GM18861 (cell line): ENCODE data around the gene HHIP.

ENCODE experiments used
- ATAC-seq: cut with Tn5 transposase; IDR thresholded peaks from one replicate; pipeline ENCODE4 v1.9.1; 2021; ENCODE audit not compliant: unreplicated experiment

The HHIP gene

GRCh38 chr4:144701683-144702233, 55.8 kb downstream of the HHIP start:
- no peak for ATAC-seq

DNA sequence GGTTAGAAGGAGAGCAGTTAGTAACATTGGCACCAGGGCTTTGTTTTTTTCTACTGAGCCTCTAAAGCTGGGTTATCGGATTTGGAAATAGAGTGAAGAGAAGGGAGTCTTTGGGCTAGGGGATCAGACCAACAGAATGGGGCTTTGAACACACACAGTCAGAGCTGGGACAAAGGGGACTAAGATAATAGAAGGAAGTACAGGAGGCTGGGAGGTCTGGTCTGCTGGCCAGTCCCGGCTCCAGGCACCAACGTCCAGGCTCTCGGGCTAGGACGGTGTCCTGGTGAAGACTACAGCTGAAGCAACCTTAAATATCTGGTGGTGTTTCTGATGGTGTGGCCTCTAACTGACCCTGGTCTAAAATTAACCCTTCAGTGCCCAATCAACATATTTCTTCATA, 57.5 kb downstream of the HHIP start:
- ATAC-seq = no peak

GRCh38 chr4:144705601-144706590, 59.9 kb downstream of the HHIP start:
- ATAC-seq = no peak

GRCh38 chr4:144709159-144709558, 63.2 kb downstream of the HHIP start:
- ATAC-seq = no peak

- ATAC-seq = no peak
Measured at GRCh38 chr4:144709793-144710525, 64.0 kb downstream of the HHIP start.

DNA sequence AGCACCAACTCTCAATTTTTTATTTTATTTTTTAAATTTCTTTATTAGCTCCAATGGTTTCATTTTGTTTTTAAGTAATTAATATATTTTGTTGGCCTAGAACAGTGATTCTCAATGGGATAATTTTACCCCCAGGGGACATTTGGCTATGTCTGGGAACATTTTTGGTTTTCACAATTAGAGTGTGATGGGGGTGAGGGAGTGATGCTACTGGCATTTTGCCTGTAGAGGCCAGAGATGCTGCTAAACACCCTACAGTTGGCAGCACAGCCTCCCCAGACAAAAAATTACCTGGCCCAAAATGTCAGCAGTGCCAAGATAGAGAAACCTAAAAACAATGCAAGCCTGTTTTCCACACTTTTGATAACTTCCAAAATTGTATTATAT, 64.6 kb downstream of the HHIP start:
- no peak for ATAC-seq

- no peak for ATAC-seq
Measured at GRCh38 chr4:144711700-144712456, 65.9 kb downstream of the HHIP start.

DNA sequence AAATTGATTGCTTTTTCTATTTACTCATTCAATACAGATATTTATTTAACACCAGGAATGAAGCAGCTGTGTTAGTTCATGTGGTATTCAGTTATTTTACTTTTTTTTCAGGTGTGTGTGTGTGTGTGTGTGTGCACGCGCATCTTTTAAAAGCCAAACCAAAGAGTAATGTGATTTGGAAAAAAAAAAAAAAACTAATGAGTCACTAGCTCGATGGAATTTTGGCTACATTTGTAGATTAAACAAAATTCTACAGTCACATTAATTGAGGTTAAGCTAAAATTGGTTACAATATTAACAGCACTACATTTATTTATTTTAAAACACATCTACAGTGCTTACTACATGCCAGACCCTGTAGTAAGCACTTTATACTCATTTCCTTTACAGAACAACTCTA, 66.8 kb downstream of the HHIP start:
- ATAC-seq = no peak

GRCh38 chr4:144714166-144714565, 68.2 kb downstream of the HHIP start:
- no peak for ATAC-seq

- ATAC-seq = no peak
Measured at GRCh38 chr4:144715230-144715629, 69.3 kb downstream of the HHIP start.

DNA sequence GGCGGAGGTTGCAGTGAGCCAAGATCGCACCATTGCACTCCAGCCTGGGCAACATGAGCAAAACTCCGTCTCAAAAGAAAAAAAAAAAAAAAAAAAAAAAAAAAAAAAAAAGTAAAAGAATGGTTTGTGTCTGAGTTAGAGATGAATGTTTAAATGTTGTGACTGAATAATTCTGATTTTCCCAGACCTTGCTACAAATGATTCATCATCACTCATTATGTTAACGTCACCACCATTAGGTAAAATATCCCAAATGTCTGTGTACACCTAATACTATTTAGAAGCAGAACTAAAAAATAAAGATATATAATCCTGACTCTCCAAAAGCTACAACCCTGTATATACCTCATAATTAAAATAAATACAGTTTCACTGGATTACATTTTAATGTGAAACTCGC, 70.8 kb downstream of the HHIP start:
- ATAC-seq = no peak

DNA sequence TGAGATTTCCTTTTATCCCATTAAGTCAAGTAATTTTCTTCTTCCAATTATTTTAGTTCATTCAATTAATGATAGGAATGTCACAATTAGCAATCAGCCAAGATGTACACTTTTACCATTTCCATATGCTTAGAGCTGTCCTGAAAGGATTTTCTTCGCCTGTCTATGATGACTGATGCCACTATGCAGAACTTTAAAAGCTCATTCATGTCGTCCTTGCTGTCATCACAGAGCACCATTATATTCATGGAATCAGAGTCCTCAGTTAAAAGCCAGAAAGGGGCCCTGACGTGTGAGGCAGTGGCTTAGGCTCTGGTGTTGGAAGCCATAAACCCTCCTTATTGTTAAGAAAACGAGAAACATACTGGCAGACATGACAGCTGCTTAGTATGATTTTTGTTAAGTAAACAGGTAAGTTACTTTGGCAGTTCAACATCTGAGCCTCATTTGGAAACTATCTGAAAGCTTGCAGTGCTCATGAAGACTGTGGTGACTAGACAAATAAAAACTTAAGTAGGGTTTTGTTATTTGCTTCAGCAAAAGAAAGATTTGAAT, 73.1 kb downstream of the HHIP start:
- ATAC-seq = no peak

DNA sequence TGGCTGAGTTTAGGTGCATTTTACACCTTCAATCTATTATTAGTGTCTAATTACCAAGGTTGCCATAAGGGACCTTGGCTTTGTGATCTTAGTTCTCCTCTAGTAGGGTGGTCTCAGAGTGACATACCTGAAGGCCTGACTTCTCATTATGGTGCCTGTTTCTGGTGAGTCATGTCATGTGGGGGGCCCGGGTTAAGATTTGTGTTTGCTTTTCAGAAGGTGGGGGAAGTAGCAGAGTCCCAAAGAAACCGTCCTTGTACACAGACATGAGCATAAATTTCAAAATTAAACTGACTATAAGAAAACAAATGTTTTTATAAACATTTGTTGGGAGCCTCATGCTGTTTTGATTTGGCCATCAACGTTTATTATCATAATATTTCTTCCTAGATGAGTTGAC, 74.5 kb downstream of the HHIP start:
- no peak for ATAC-seq

GRCh38 chr4:144721994-144722393, 76.0 kb downstream of the HHIP start:
- no peak for ATAC-seq

- ATAC-seq = no peak
Measured at GRCh38 chr4:144723471-144723870, 77.5 kb downstream of the HHIP start.

GRCh38 chr4:144729175-144729574, 83.2 kb downstream of the HHIP start:
- ATAC-seq = no peak

DNA sequence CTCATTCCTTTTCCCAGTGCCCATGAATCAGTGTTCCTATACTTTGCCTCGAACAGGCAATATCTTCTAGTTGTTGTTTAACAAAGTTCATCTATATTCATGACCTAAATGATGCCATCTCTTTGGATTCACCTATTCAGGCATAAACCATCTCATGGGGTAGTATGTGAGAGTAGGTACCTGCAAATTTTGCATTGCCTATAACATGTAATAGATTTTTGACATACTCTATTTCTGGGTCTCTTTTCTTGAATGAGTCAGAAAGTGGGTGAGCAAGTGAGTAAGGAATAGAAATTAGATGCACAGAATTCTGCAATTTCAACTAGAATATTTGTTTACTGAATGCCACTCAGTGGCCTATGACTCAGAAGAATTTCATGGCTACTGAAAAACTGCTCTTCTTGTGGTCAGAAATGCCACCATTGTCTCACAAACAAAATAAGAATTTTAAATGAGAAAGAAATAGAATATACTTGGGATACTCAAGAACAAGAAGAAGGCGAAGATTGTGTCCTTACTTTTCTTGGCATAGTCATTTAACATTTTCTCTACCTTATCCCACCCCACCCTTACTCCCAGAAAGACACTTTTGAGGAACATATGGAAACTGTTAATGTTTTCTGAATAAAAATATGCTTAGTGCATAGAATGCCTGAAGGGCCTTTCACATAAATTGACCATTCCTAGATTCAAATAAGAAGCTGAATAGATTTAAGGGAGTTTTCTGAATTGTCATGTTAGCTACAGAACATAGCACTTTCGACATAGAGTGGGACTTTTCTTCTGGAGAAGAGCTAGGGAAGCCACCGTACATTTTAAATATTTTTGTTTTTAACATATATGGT, 86.8 kb downstream of the HHIP start:
- ATAC-seq = no peak

DNA sequence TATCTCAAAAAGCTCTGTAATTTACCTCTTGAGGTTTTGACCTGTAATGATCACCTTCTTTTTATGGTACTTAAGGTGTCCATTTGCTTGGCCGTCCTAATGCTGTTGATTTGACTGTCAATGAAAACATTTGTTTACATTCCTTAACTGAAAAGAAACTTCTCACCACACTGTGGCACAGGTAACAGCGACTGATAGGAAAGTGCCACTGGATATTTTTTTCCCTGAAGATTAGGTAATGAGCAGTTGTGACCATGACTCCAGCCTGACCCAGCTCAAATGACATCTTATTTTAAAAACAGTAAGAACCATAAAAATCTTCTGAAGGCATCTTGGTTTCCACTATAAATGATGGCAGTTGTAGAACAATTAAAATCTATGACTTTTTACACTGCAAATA, 87.6 kb downstream of the HHIP start:
- ATAC-seq = no peak

- no peak for ATAC-seq
Measured at GRCh38 chr4:144734522-144734921, 88.6 kb downstream of the HHIP start.

- no peak for ATAC-seq
Measured at GRCh38 chr4:144738649-144739048, 92.7 kb downstream of the HHIP start.
